B cell (primary cell): ENCODE data around the gene OR2L3. TPM values are rescaled to one million over a fixed set of nuclear protein-coding genes. Genes with fewer than 3 reads are reported as not detected.

Experiments
- ATAC-seq: fragments of 200-7000 bp; cut with Tn5 transposase; one replicate; pipeline ENCODE4 v1.10.0; 2021; ENCODE audit warnings: low read depth, mild to moderate bottlenecking, moderate number of reproducible peaks, moderate library complexity
- CTCF ChIA-PET: fragments of 350-600 bp; sonication (Branson Sonifier 250); formaldehyde crosslinking; loops from one replicate; lab custom pipeline; 2021; ENCODE audit warnings: antibody characterized with exemption, inconsistent platforms; lab: Charles Lee
- POLR2A ChIA-PET: fragments of 350-600 bp; sonication (Branson Sonifier 250); formaldehyde crosslinking; loops from one replicate; lab custom pipeline; 2021; ENCODE audit warnings: antibody characterized with exemption; lab: Charles Lee
- DNase-seq: peaks from one replicate; pipeline ENCODE4 v3.0.0; 2013
- H2AFZ ChIP-seq: 2 replicates; pipeline ENCODE4 v1.6.1; 2012; ENCODE audit warnings: mild to moderate bottlenecking, low read depth, low read length; ENCODE audit not compliant: insufficient read depth, poor library complexity, severe bottlenecking
- H3K27ac ChIP-seq, 2 donors: 1 replicate in 1 of 2; 2 replicates in 1 of 2; pipeline ENCODE4 v1.5.1; 2012 to 2013; ENCODE audit warnings: low read length in 2 of 2, mild to moderate bottlenecking in 2 of 2, moderate library complexity in 1 of 2
- H3K27me3 ChIP-seq, 4 experiments: fragments of 200-600 bp in 1 of 4; sonication (generic) in 1 of 4; replicated peaks in 1 of 4; 1 replicate in 2 of 4; 2 replicates in 2 of 4; pipeline versions ENCODE4 v1.6.1 to v1.7.0; 2013 to 2016; ENCODE audit warnings: low read length in 3 of 4, mild to moderate bottlenecking in 2 of 4, mixed read lengths in 1 of 4, moderate library complexity in 1 of 4; ENCODE audit not compliant: insufficient read depth in 4 of 4, control insufficient read depth in 3 of 4; ENCODE audit errors: control extremely low read depth in 1 of 4
- H3K36me3 ChIP-seq, 2 experiments: replicated peaks in 1 of 2; 1 replicate in 1 of 2; 2 replicates in 1 of 2; pipeline versions ENCODE4 v1.6.1 to v1.7.1; 2013; ENCODE audit warnings: low read length in 1 of 2; ENCODE audit not compliant: insufficient read depth in 2 of 2, control insufficient read depth in 1 of 2; ENCODE audit errors: control extremely low read depth in 1 of 2, extremely low read depth in 1 of 2
- H3K4me1 ChIP-seq, 2 donors: fragments of 200-600 bp in 1 of 2; sonication (generic) in 1 of 2; 1 replicate in 1 of 2; 2 replicates in 1 of 2; pipeline versions ENCODE4 v1.5.1 to v1.6.1; 2013 to 2017; ENCODE audit warnings: low read length in 2 of 2; ENCODE audit not compliant: control insufficient read depth in 2 of 2, insufficient read depth in 2 of 2
- H3K4me2 ChIP-seq: replicated peaks from 2 replicates; pipeline ENCODE3; 2012; ENCODE audit warnings: mild to moderate bottlenecking, low read depth, low read length; ENCODE audit not compliant: poor library complexity, severe bottlenecking
- H3K4me3 ChIP-seq, 5 experiments: fragments of 200-600 bp in 1 of 5; sonication (generic) in 1 of 5; 1 replicate in 3 of 5; 2 replicates in 2 of 5; pipeline versions ENCODE4 v1.5.1 to v1.7.0; 2011 to 2016; ENCODE audit warnings: low read length in 4 of 5, mild to moderate bottlenecking in 4 of 5, low read depth in 2 of 5, control low read depth in 1 of 5, moderate library complexity in 1 of 5; ENCODE audit not compliant: insufficient read depth in 1 of 5; ENCODE audit errors: control extremely low read depth in 1 of 5, extremely low read depth in 1 of 5
- H3K79me2 ChIP-seq: fragments of 200-600 bp; sonication (generic); one replicate; pipeline ENCODE4 v1.6.0; 2016; ENCODE audit warnings: low read length; ENCODE audit not compliant: control insufficient read depth, insufficient read depth
- H3K9ac ChIP-seq: fragments of 200-600 bp; sonication (generic); 2 replicates; pipeline ENCODE4 v1.6.1; 2017; ENCODE audit warnings: mild to moderate bottlenecking, low read length, moderate library complexity
- H3K9me3 ChIP-seq, 3 donors: one replicate each; pipeline versions ENCODE4 v1.6.1 to v1.7.1; 2013; ENCODE audit warnings: low read length in 2 of 3; ENCODE audit not compliant: control insufficient read depth in 2 of 3, insufficient read depth in 1 of 3; ENCODE audit errors: control extremely low read depth in 1 of 3
- H4K20me1 ChIP-seq: 2 replicates; pipeline ENCODE4 v1.6.0; 2012; ENCODE audit warnings: mild to moderate bottlenecking, low read length; ENCODE audit not compliant: insufficient read depth, control insufficient read depth, poor library complexity, severe bottlenecking
- H3K27ac Mint-ChIP-seq: one replicate; pipeline ENCODE4 v1.8.0; 2021; ENCODE audit warnings: mixed read lengths
- H3K27me3 Mint-ChIP-seq: one replicate; pipeline ENCODE4 v1.8.0; 2021; ENCODE audit warnings: mixed read lengths
- H3K4me1 Mint-ChIP-seq: one replicate; pipeline ENCODE4 v1.8.0; 2021; ENCODE audit warnings: mixed read lengths
- H3K4me3 Mint-ChIP-seq: one replicate; pipeline ENCODE4 v1.8.0; 2021; ENCODE audit warnings: mixed read lengths
- H3K9me3 Mint-ChIP-seq: one replicate; pipeline ENCODE4 v1.8.0; 2022; ENCODE audit warnings: mixed read lengths; ENCODE audit not compliant: insufficient read depth
- EZH2 ChIP-seq: IDR thresholded peaks from 2 replicates; pipeline ENCODE4 v1.6.1; 2012; ENCODE audit warnings: borderline replicate concordance, low read depth, mild to moderate bottlenecking, moderate library complexity, low read length; ENCODE audit not compliant: insufficient read depth, poor library complexity, severe bottlenecking
- WGBS: methylation state at CpG from one replicate; pipeline ENCODE4 v1.1.5; 2013; ENCODE audit warnings: missing lambda C conversion rate; ENCODE audit not compliant: insufficient coverage; 5-methylcytosine and 5-hydroxymethylcytosine counted together
- intact Hi-C: fragments of 100-400 bp; cut with micrococcal nuclease; formaldehyde crosslinking; loops from one replicate; pipeline ENCODE4 v1.10.0; 2022
- polyA plus RNA-seq: library from polyadenylated mRNA; depleted of rRNA; stranded (reverse); fragments of >200 nt; gene quantifications from 2 replicates; pipeline ENCODE4 v1.2.3, GENCODE V29; 2012
- total RNA-seq, 2 donors: library from RNA; stranded (reverse); fragments of 120-200 nt in 1 of 2; gene quantifications; 1 replicate in 1 of 2; 2 replicates in 1 of 2; pipeline versions ENCODE4 v1.2.3 to v1.2.4, GENCODE V29; 2013 to 2022
- TF ChIP-seq, protein P1 (sequence below): fragments of 200-600 bp; IDR thresholded peaks from one replicate; pipeline ENCODE4 v1.8.0; 2022; ENCODE audit warnings: antibody characterized with exemption, mild to moderate bottlenecking

The OR2L3 gene
- total and polyA plus RNA-seq, 2 donors (not counting 1 experiment from before 2014, with no cell fraction given), result 0.42 TPM; not detected in 1

DNA sequence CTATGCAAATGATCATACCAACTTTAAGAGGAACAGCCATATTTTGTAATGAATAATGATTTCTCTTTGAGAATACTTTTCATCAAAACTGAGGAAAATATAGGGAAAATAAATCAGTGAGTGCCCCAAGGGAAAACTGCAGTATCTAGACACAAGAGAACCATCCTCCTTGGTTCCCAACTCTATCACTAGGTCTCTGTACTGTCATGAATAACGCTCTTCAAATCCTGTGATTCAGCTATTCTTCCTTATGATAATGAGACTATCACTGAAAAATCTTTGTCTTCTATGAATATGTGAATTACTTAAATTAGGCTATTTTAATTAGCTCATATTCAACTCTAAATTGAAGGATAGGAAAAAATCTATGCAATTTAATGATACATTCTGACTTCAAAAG is 30.8 kb upstream of the OR2L3 start:
- CTCF ChIA-PET, result no interaction called here
- Histone ChIP-seq H2AFZ (no peak overlapping the region), H3K4me2 (no peak overlapping the region), H3K4me3 (no peak overlapping the region), H3K9ac (no peak overlapping the region), H3K36me3 (no peaks in the 10 kb centered on the region), H3K79me2 (no peaks in the 10 kb centered on the region), H3K27ac (no peak overlapping the region), H3K4me1 (no peaks in the 10 kb centered on the region), H3K27me3 (no peaks in the 10 kb centered on the region), H3K9me3 (peaks cover 0 to 2% (median 0%) of the 10 kb centered on the region in 3 donors), H4K20me1 (no peaks in the 10 kb centered on the region)
- Mint-ChIP-seq H3K4me3 (no peak overlapping the region), H3K27me3 (no peaks in the 10 kb centered on the region), H3K9me3 (peaks cover 1% of the 10 kb centered on the region), H3K27ac (no peak overlapping the region), H3K4me1 (no peaks in the 10 kb centered on the region)
- TF ChIP-seq, protein P1, sequence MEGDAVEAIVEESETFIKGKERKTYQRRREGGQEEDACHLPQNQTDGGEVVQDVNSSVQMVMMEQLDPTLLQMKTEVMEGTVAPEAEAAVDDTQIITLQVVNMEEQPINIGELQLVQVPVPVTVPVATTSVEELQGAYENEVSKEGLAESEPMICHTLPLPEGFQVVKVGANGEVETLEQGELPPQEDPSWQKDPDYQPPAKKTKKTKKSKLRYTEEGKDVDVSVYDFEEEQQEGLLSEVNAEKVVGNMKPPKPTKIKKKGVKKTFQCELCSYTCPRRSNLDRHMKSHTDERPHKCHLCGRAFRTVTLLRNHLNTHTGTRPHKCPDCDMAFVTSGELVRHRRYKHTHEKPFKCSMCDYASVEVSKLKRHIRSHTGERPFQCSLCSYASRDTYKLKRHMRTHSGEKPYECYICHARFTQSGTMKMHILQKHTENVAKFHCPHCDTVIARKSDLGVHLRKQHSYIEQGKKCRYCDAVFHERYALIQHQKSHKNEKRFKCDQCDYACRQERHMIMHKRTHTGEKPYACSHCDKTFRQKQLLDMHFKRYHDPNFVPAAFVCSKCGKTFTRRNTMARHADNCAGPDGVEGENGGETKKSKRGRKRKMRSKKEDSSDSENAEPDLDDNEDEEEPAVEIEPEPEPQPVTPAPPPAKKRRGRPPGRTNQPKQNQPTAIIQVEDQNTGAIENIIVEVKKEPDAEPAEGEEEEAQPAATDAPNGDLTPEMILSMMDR, result no peak
- TF ChIP-seq EZH2, result no peak
- no CpG with 5 or more reads among the region's 1 CpG for WGBS
- POLR2A ChIA-PET, result no interaction called here
- DNase-seq (no peak), ATAC-seq (no peak)
- intact Hi-C loops, result no loop called here

DNA sequence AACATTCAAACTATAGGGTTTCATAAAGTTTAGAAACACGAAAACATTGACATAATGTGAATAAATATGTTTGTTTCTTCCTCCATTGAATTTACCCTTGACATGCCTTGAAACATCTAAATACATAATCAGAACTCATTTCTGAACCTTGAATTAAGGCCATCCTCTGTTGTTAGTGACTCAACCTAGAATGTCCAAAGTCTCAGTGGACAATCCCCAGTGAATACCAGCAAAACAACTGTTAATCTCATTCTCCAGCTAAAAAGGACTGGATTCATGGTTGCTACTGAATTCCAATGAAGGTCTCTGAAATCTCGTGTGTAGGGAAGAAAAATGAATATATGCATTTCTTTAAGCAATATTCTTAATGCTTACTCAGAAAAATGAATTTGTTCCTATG is 16.9 kb upstream of the OR2L3 start, which contains the start of gene OR2L2:
TSS of gene OR2L2 (plus strand) at position 301 of the 400 bp plus-strand sequence. CDS start 8,198 bp downstream, outside the sequence.
- ATAC-seq (no peak), DNase-seq (no peak)
- Mint-ChIP-seq H3K27me3 (no peaks in the 10 kb centered on the region), H3K27ac (no peak within 1 kb of the TSS), H3K4me3 (no peak within 1 kb of the TSS), H3K9me3 (peaks cover 8% of the 10 kb centered on the region), H3K4me1 (no peaks in the 10 kb centered on the region)
- Histone ChIP-seq H3K4me3 (no peak within 1 kb of the TSS), H3K27ac (no peak within 1 kb of the TSS), H3K4me1 (no peaks in the 10 kb centered on the region), H3K4me2 (no peak within 1 kb of the TSS), H3K27me3 (no peaks in the 10 kb centered on the region), H2AFZ (no peak within 1 kb of the TSS), H3K9me3 (peaks cover 0 to 15% (median 4%) of the 10 kb centered on the region in 3 donors), H4K20me1 (no peaks in the 10 kb centered on the region), H3K36me3 (no peaks in the 10 kb centered on the region), H3K79me2 (no peaks in the 10 kb centered on the region), H3K9ac (no peak within 1 kb of the TSS)
- ChIA-PET CTCF (no interaction called here), POLR2A (no interaction called here)
- intact Hi-C loops, result no loop called here
- no peak for TF ChIP-seq EZH2
- TF ChIP-seq, protein P1, result no peak
- no CpG with 5 or more reads among the region's 2 CpGs for WGBS
